Sigmoid colon (tissue), 4 donors: ENCODE measurements around the gene VDAC1.

Source experiments
- EP300 ChIP-seq, 4 donors: sonication (generic); formaldehyde crosslinking; IDR thresholded peaks; one replicate each; pipeline ENCODE4 v1.6.1; 2017; ENCODE audit warnings: antibody characterized with exemption in 4 of 4
- POLR2AphosphoS5 ChIP-seq, 4 donors: sonication (generic); formaldehyde crosslinking; IDR thresholded peaks; one replicate each; pipeline ENCODE4 v1.6.1; 2017; ENCODE audit warnings: antibody characterized with exemption in 4 of 4
- TF ChIP-seq, protein P1 (sequence below), 4 experiments: fragments of 450-650 bp in 3 of 4; fragments of 200-600 bp in 1 of 4; IDR thresholded peaks; one replicate each; pipeline ENCODE4 v1.5.1; 2016 to 2019; ENCODE audit warnings: antibody characterized with exemption in 4 of 4, mild to moderate bottlenecking in 3 of 4, moderate library complexity in 2 of 4

DNA sequence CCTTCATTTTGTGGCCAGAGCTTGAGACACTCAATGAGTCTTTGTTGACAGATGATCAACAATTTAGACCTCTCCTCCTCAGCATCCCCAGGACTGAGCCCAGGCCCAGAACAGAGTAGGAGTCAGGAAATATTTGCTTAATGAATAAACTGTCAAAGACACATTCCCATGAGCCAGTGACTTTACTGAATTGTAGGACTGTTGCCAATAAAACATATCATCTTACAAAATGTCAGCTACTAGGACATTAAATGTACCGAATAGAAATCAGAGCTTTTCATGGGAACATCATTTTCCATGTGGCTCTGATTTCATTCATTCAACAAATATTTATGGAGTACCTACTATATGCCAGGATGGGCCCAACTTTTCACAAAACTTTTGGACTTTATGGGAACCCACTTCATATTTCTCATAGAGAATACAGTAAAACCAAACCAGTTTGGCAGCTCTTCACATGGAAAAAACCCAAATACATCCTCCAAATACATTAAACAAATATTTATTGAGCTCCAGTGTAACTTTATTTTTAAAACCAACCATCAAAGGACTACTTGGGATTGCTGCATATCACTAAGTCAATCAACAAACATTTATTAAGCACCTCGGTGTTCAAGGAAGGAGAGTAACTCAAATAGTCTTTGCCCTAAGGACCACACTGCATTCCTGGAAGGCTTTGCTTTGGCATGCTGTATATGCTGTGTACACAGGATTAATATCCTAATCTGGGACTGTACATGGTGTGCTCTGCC lies 11.4 kb downstream of the VDAC1 start:
- TF ChIP-seq, protein P1, sequence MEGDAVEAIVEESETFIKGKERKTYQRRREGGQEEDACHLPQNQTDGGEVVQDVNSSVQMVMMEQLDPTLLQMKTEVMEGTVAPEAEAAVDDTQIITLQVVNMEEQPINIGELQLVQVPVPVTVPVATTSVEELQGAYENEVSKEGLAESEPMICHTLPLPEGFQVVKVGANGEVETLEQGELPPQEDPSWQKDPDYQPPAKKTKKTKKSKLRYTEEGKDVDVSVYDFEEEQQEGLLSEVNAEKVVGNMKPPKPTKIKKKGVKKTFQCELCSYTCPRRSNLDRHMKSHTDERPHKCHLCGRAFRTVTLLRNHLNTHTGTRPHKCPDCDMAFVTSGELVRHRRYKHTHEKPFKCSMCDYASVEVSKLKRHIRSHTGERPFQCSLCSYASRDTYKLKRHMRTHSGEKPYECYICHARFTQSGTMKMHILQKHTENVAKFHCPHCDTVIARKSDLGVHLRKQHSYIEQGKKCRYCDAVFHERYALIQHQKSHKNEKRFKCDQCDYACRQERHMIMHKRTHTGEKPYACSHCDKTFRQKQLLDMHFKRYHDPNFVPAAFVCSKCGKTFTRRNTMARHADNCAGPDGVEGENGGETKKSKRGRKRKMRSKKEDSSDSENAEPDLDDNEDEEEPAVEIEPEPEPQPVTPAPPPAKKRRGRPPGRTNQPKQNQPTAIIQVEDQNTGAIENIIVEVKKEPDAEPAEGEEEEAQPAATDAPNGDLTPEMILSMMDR (IDR thresholded peaks at IDR 0.05): no peak
- TF ChIP-seq EP300 (IDR thresholded peaks at IDR 0.05) (no peak), POLR2AphosphoS5 (IDR thresholded peaks at IDR 0.05) (no peak)
